Stimulated activated CD8-positive, alpha-beta memory T cell treated with anti-CD3 and anti-CD28 coated beads, Interleukin-7, amount 100 ng/mL, for 4 hours (primary cell): ENCODE results near the gene SLC19A1.

Source experiments
- DNase-seq, 2 donors: peaks; one replicate each; pipeline ENCODE4 v3.0.0-alpha.2; 2020; ENCODE audit warnings: low read depth in 2 of 2

Gene SLC19A1

GRCh38 chr21:45517249-45518065, 24.8 kb downstream of the SLC19A1 start:
- DNase-seq = no peak

DNA sequence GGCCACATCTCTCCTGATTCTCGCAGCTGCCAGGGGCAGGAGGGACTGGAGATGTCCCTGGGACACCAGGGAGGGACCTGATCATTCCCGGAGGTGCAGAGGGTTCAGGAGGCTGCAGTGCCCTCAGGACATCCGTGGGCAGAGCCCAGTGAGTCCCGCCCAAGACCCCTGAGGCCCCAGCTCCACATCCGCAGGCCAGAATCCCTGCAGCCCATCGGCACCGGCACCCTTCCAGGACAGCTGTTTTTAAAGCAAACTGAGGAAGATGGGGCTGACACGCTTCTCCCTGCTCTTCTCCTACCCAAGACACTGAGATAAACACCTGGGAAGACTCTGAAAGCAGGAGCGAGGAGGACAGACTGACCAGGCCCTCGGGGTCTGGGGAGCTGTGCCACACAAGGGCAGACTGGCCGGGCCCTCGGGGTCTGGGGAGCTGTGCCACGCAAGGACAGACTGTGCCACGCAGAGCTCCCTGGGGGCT, 25.5 kb downstream of the SLC19A1 start:
- DNase-seq = no peak

DNA sequence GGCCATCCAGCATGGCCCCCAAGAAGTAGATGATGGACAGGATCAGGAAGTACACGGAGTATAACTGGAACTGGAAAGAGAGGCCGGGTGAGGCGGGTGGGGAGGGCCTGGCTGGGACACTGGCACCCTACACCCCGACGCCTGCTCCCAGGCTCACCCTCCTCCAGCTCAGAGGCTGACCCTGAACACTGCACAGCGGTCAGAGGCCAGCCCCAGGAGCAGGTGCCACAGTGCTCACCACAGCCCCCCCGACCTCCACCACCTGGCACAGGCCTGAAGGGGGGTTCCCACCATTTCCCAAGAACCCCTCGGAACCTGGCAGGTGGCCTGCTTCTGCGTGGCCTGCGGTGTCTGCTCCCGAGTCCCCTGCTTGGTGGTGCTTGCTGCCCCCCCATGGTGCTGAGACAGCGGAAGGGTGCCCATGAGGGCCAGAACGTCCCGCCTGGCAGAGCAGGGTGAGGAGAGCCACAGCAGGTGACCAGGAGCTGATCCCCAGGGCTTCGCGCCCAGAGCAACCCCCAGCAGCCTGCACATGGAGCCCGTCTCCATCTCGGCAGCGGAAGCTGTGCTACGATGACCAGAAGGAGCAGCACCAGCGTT, 26.1 kb downstream of the SLC19A1 start:
- no peak for DNase-seq

GRCh38 chr21:45515241-45516061, 26.8 kb downstream of the SLC19A1 start:
- no peak for DNase-seq

- DNase-seq = no peak
Measured at GRCh38 chr21:45514311-45515021, 27.8 kb downstream of the SLC19A1 start.

GRCh38 chr21:45513741-45514310, 28.4 kb downstream of the SLC19A1 start:
- no peak for DNase-seq

DNA sequence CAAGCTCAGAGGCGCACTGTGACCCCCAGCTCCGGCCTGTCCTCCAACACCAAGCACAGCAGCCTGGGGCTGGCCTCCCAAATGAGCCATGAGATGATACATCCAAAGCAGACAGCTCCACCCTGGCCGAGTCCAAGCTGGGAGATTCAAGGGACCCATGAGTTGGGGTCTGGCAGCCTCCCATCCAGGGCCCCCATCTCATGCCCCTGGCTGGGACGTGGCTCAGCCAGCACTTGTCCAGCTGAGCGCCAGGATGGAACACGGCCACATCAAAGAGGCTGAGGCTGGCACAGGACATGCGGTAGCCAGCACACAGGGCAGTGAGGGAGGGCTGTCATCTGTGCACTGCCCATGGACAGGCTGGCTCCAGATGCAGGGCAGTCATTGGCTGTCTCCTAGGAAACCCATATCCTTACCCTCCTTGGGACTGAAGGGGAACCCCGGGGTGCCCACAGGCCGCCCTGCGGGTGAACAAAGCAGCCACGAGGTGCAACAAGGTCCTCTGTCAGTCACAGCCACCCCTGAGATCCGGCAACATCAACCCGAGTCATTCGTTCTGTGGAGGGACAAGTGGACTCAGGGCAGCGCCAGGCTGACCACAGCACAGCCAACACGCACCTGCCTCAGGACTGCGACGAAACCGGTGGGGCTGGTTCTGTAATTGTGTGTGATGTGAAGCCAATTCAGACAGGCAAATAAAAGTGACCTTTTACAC, 29.1 kb downstream of the SLC19A1 start:
- no peak for DNase-seq

DNA sequence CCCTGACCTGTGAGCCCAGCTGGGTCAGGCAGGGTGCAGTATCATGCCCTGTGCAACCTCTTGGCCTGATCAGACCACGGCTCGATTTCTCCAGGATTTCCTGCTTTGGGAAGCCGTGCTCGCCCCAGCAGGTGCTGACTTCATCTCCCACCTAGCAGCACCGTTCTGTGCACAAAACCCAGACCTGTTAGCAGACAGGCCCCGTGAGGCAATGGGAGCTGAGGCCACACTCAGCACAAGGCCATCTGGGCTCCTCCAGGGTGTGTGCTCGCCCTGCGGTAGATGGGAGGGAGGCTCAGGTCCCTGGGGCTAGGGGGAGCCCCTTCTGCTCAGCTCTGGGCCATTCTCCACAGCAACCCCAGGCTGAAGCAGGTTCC, 29.6 kb downstream of the SLC19A1 start:
- no peak for DNase-seq

GRCh38 chr21:45511661-45512431, 30.4 kb downstream of the SLC19A1 start:
- no peak for DNase-seq

- no peak for DNase-seq
Measured at GRCh38 chr21:45511007-45511406, 31.2 kb downstream of the SLC19A1 start.

- no peak for DNase-seq
Measured at GRCh38 chr21:45510466-45510955, 31.7 kb downstream of the SLC19A1 start.

- DNase-seq = no peak
Measured at GRCh38 chr21:45509566-45510465, 32.4 kb downstream of the SLC19A1 start.

- DNase-seq = no peak
Measured at GRCh38 chr21:45508607-45509565, 33.4 kb downstream of the SLC19A1 start.

DNA sequence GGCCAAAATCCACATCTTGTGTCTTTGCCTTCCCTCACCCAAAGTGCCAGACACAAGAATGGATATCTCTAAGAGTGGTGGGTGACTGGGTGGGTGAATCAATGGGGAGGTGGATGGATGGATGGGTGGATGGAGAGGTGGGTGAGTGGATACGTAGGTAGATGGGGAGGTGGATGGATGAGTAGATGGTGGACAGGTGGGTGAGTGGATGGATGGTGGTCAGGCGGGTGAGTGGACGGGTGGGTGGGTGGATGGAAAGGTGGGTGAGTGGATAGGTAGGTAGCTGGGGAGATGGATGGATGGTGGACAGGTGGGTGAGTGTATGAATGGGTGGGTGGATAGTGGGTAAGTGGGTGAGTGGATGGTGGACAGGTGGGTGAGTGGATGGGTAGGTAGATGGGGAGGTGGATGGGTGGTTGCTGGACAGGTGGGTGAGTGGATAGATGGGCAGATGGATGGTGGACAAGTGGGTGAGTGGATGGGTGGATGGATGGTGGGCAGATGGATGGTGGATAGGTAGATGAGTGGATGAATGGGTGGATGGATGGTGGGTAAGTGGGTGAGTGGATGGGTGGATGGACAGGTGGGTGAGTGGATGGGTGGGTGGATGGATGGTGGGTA, 34.2 kb downstream of the SLC19A1 start:
- no peak for DNase-seq

DNA sequence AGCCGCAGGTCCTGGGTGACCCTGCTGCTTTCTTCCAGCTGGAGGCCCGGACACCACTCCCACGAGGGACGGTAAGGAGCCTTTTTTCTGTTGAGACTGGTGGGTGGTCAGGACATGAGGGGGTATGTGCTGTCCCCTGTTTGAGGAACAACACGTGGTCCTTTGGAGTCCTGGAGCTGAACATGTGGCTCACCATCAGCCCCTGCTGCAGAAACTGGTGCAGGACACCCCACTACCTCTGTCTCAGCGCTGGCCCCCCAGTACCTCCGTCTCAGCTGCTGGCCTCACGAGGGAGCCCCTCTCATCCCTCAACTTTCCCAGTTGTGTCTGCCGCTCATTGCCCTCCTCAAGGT, 34.7 kb downstream of the SLC19A1 start:
- DNase-seq = no peak

DNA sequence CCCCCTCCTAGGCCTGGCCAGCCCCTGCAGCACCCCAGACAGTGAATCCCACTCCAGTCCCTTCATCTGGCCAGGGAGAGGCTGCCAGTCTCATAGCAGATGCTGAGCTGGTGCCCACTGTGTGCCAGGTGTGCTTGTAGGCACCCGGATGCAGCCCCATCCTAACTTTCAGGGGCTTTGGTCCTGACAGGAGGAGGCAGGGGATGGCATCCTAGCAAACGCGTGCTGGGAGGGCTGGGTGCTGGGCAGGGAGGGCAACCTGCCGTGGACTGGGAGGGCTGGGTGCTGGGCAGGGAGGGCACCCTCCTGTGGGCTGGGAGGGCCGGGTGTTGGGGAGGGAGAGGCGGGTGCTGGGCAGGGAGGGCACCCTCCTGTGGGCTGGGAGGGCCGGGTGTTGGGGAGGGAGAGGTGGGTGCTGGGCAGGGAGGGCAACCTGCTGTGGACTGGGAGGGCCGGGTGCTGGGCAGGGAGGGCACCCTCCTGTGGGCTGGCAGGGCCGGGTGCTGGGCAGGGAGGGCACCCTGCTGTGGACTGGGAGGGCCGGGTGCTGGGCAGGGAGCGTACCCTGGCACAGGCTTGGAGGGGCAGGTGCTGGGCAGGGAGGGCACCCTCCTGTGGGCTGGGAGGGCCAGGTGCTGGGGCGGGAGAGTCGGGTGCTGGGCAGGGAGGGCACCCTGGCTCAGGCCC, 35.3 kb downstream of the SLC19A1 start:
- no peak for DNase-seq
